Neural progenitor cell (in vitro differentiated cells): ENCODE data around the gene RNF220.

Experiments used
- CTCF ChIP-seq: fragments of 200-600 bp; sonication (generic); IDR thresholded peaks from 2 replicates; pipeline ENCODE4 v1.5.1; 2017; ENCODE audit warnings: antibody characterized with exemption, mild to moderate bottlenecking
- EZH2 ChIP-seq: fragments of 200-600 bp; sonication (generic); IDR thresholded peaks from 2 replicates; pipeline ENCODE4 v1.6.1; 2017; ENCODE audit warnings: antibody characterized with exemption, mild to moderate bottlenecking, moderate library complexity
- EZH2phosphoT487 ChIP-seq: fragments of 200-600 bp; sonication (generic); IDR thresholded peaks from 2 replicates; pipeline ENCODE4 v1.6.1; 2017; ENCODE audit warnings: antibody characterized with exemption

GRCh38 chr1:44696789-44697345, 291.8 kb downstream of the RNF220 start:
- TF ChIP-seq CTCF: no peak
- TF ChIP-seq EZH2: no peak
- no peak for TF ChIP-seq EZH2phosphoT487
